ENCODE measurements around the gene PRR11.
A peak's percentile ranks its signal among the peaks of the same experiment; 100 is the strongest.
"Not testable (repeated sequence)": the region's sequence is repeated elsewhere in the genome, so short reads cannot be mapped to it uniquely, and the experiment has no call there.

PRR11 gene

DNA sequence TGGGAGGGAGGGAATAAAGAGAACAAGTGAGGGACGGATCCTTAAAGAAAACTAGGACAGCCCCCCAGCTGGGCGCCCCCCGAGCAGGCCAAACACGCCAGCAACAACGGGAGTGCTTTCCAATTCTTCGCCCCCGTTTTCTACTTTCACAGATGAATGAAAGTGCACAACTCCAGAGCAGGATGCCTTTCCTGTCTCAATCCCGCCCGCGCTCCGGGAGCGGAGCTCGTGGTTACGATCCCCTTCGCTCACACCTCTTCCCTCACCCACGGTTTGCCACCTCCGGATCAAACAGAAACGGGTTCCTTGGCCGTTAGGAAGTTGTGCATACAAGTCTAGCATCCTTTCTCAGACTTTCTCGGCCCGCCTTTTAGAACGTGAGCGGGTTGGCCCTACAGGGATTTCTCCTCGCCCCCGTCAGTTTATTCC is 1.2 kb upstream of the PRR11 start:
- DNase-seq = peak; percentile 84 to 87

DNA sequence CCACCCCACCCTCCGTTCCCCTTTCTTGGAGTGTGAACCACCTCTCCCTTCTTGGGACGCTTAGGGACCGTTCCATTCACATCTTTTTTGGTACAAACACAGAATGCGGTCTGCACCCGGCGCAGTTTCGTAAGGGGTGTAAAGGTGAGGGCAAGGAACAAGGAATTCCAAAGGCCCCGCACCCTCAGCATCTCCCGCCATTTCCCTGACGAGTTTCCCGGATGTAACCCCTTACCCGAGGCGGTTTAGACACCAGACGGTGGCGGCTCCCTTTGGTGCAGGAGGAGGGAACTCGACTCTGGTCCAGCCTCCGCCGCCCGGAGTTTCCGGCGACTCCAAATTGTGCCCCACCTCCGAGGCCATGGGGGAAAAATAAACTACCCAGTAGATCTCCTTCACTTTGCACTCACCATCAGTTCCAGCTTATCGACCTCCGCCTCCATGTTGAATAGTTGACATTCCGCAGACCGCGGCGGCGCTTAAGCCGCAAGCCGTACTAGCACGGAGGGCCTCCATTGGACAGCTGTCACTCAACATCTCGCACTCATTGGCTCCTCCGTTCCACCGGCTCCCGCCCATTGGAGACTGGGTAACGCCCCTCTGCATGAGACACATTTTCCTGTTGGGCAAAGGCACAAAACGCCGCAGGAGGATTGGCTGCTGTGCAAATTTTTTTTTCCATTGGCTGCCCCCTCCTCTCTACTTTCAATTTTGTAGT is 666 bp upstream of the PRR11 start, which contains the start of gene SKA2:
Gene SKA2, minus strand, starts transcription at position 466 of the 718 bp plus-strand sequence. Its CDS starts 23 bp downstream, at position 443.
- DNase-seq = peak; percentile 100

DNA sequence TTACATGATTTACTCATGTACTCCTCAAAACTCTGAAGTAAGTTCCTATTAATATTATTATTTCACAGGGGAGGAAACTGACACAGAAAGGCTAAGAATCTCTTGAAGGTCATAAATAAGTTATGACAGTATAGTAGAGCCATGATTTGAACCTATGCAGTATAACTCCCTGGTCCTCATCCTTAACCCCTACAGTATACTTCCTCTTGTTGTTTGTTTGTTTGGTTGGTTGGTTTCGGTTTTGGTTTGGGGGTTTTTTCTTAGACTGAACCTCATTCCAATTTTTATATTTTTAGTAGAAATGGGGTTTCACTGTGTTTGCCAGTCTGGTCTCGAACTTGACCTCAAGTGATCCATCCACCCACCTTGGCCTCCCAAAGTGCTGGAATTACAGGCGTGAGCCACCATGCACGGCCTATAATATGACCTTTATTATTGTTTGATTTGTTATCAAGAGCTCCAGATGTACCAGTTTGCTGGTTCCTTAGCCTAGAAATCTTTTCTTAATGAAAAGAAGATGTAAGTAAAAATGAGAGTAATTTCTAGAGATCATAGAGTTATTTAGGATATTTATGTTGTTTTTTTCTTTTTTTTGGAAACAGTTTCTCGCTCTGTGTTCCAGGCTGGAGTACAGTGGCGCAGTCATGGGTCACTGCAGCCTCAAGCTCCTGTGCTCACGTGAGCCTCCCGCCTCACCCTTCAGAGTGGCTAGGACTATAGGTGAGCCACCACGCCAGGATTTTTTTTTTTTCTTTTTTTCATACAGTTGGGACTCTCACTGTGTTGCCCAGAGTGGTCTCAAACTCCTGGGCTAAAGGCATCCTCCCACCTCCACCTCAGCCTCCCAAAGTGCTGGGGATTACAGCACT is 4.8 kb downstream of the PRR11 start:
- no peak for DNase-seq

DNA sequence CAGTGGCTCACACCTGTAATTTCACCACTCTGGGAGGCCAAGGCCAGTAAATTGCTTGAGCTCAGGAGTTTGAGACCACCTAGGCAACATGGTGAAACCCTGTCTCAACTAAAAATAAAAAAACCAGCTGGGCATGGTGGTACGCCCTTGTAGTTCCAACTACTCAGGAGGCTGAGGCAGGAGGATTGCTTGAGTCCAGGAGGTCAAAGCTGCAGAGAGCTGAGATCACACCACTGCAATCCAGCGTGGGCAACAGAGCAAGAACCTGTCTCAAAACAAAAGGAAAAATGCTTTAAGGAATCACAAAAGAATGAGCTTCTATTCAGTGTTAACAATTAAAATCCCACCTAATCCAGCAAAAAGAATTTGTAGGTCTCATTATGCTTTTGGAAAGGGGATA is 5.9 kb downstream of the PRR11 start:
- no peak for DNase-seq

DNA sequence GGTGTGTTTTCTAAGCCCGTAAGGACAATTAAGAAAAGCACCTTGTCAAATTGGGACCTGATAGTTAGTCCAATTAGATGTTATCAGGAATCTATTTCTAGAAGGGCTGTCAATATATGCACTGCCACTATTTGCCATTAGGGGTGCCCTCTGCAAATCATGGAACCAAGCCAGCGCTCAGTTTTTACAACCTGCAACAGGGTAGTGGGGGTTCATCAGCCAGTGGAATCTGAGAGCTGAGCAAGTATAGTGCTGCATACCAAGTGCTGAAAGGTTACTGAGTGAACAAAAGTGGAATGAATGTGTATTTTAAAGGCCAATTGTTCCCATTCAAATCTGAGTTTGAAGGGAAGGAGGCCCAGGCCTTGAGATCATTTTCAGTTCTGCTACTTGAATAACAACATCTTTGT is 10.4 kb downstream of the PRR11 start:
- DNase-seq = peak; percentile 83 to 88

DNA sequence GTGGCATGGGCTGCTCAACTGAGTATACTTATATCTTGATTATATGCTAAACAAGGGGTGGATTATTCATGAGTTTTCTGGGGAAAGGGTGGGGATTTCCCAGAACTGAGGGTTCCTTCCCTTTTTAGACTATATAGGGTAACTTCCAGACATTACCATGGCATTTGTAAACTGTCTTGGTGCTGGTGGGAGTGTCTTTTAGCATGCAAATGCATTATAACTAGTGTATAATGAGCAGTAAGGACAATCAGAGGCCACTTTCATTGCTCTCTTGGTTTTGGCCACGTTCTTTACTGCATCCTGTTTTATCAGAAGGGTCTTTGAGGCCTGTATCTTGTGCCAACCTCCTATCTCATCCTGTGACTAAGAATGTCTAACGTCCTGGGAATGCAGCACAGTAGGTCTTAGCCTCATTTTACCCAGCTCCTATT is 12.0 kb downstream of the PRR11 start:
- no peak for DNase-seq

DNA sequence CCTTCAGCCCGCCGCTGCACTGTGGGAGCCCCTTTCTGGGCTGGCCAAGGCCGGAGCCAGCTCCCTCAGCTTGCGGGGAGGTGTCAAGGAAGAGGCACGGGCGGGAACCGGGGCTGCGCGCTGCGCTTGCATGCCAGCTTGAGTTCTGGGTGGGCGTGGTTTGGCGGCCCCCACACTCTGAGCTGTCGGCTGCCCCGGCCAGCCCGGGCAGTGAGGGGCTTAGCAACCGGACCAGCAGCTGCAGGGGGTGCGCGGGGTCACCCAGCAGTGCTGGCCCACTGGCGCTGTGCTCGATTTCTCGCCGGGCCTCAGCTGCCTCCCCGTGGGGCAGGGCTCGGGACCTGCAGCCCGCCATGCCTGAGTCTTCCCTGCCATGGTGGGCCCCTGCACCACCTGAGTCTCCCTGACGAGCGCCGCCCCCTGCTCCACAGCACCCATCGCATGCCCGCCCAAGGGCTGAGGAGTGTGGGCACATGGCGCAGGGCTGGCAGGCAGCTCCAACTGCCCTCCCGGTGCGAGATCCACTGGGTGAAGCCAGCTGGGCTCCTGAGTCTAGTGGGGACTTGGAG is 17.0 kb downstream of the PRR11 start:
- no peak for DNase-seq

DNA sequence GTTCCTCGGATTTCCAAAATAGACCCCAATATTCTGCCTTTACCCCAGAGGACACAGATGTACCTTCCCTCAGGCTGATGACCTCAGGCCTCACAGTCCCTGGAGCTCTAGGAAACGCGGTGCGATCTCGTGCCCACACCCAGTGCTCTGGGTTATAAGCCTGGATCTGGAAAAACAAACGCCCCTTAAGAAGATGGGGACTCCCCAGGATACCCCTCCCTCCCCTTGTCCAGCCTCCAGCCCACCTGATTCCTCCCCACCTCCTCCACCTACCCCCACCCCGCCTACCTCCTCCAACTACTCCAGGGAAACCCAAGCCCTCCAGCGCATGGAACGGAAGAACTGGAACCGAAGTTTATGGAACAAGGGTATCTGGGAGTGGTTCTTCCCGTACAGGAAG is 19.1 kb downstream of the PRR11 start:
- no peak for DNase-seq

DNA sequence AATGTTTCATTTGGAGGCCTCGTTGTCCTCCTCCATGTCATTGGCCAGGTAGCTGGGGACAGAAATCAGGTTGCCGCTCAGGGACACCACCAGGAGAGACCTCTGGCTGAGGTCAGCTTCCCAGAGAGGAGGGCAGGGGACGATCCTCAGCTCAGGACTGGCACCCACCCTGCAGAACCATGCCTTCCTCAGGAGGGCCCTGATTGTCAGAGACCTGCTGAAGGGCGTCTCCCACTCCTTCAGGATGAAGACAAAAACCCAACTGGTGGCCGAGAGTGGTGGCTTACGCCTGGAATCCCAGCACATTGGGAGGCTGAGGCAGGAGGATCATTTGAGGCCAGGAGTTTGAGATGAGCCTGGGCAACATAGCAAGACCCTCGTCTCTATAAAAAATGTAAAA is 19.5 kb downstream of the PRR11 start:
- DNase-seq = no peak

DNA sequence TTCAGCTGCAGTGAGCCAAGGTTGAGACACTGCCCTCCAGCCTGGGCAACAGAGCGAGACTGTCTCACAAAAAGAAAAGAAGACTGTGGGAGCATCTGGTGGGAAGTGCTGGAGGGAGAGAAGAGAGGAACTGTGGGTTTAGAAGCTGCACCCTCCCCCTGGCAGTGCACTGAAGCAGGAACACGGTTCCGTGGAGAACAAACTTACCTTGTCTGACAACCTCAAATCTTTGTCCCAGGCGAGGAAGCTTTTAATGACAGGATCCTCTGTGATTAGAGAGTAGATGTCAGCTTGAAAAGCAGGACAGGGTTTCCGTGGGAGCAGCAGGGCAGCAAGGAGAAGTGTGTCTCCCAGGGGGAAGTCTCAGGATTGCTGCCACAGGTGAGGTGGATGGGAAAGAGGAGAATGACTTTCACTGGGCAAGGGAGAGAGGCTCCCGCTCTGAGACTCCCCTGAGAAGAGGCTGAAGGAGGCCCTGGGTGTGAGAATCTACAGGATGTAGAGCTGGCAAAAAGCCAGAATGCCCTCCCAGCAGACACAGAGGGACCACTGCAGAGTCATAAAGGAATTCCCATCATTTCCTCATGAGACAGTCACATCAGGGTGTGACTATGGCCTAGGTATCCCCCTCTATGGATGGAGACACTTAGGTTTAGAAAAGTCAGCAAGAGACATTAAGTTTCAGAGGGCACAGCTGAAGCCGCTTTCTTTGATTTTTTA is 22.9 kb downstream of the PRR11 start:
- no peak for DNase-seq

DNA sequence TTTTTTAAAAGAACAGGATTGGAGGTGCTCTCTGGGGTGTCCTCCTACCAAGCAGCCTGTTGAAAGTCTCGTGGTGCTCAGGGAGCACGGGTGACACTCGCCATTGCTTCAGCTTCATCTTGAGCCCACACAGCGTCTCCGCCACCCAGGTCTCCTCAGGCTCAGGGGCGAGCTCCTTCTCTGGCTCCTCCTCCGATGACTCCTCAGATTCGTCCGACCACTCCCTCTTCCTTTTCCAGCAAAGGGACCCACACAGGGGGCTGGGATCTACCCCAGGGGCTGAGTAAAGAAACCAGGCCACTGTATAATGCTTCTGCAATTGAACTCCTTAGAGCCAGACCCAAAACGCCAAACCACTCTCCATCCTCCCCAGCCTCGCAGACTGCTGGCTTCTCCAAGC is 24.1 kb downstream of the PRR11 start:
- DNase-seq = not testable (repeated sequence)

DNA sequence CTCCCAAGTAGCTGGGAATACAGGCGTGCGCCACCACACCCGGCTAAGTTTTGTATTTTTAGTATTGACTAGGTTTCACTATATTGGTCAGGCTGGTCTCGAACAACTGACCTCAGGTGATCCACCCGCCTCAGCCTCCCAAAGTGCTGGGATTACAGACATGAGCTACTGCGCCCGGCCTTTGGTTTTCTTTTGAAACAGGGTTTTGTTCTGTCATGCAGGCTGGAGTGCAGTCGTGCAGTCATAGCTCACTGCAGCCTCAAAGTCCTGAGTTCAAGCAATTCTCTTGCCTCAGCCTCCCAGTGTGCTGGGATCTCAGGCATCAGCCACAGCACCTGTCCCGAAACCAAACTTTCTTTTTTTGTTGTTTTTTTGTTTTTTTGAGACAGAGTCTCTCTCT is 25.1 kb downstream of the PRR11 start:
- DNase-seq = no peak

DNA sequence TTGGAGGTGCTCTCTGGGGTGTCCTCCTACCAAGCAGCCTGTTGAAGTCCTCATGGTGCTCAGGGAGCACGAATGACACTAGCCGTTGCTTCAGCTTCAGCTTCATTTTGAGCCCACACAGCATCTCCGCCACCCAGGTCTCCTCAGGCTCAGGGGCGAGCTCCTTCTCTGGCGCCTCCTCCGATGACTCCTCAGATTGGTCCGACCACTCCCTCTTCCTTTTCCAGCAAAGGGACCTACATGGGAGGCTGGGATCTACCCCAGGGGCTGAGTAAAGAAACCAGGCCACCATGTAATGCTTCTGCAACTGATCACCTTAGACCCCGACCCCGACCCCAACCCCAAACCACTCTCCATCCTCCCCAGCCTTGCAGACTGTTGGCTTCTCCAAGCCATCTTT is 25.9 kb downstream of the PRR11 start:
- no peak for DNase-seq

DNA sequence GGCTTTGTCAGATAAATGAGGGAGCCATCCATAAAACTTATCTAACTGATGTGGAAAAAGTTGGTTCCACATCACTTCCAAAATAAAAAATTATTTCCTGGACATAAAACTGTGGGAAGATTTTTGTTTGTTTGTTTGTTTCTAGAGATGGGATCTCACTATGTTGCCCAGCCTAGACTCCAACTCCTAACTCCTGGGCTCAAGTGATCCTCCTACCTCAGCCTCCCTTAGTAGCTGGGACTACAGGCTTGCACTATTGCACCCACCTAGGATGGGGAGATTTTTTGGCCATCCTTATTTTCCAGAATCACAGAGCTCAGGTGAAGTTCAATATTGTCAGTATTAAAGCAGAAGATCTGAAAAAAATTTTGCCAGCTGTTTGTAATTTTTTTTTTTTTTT is 30.5 kb downstream of the PRR11 start:
- no peak for DNase-seq

DNA sequence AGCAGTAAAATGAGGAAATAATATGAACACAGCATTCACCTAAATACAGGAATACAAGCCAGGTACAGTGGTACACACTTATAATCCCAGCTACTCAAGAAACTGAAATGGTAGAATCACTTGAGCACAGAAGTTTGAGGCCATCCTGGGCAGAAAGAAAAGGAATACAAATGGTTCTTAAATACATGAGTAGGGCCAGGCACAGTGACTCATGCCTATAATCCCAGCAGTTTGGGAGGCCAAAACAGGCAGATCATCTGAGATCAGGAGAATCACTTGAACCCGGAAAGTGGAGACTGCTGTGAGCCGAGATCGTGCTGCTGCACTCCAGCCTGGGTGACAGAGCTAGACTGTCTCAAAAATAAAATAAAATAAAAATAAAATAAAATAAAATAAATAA is 31.3 kb downstream of the PRR11 start:
- DNase-seq = no peak

DNA sequence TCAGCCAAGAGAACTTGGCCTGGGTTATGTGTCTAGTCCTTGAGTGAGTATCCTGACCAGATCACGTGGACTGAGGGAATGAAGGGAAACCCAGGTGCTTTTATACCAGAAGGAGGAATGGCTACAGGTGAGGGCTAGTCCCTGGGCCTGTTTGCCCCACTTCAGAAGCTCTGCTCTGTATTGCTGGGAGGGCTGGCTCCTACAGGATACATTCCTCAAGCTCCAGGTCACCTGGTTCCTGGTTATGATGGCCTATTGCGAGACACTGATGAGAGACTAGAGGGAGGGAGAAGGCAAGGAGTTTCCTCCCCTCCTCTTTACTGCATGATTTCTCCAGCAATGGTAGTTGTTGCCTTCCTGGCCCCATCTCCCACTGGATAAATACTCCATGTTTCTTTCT is 35.3 kb downstream of the PRR11 start:
- DNase-seq = no peak

DNA sequence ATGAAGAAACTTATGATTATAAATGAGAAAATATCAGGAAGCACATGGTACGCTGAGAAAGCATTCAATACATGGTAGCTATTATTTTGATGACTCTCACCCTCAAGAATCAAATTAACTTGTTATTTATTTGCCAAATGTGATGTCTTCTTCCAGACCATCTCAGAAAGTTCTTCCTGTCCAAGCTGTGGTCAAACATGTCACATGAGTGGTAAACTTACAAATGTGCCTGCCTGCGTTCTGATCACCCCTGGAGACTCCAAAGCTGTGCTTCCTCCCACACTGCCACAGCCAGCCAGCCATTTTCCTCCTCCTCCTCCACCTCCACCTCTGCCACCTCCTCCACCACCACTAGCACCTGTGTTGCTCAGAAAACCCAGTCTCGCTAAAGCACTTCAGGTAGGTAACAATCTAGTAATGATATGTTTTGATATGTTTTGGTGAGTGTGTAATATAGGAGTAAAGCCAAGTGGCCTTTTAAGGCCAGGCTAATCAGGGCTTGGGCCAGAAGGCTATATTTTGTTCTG is 37.9 kb downstream of the PRR11 start:
- no peak for DNase-seq

DNA sequence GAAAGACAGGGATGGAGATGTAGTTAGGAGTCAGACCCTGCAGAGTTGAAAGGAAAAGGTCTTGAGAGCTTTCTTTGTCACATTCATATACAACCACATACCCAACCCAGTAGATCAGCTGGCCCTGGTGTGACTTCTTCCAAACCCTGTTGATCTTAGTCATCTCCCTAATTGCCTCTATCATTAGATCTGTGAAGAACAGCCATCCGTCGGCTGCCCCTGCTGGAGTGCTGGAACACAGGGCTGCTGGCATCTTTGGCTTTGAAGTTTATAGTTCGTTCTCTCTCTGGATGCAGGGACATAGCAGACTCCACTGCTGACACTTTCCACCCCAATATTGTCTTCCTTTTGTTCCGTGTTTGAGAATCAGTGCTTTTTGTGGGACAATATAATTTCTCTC is 43.9 kb downstream of the PRR11 start:
- no peak for DNase-seq

DNA sequence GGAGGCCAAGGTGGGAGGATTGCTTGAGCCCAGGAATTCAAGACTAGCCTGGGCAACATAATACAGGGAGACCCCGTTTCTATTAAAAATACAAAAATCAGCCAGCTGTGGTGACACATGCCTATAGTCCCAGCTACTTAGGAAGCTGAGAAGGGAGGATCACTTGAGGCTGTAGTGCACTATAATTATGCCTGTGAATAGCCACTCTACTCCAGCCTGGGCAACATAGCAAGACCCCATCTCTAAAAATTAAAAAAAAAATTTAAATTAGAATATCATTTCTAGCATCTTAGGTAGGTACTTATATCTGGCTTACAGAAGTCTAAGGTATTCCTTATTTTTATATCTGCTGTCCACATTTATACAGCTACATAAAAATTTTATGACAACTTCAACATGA is 46.8 kb downstream of the PRR11 start:
- DNase-seq = no peak

DNA sequence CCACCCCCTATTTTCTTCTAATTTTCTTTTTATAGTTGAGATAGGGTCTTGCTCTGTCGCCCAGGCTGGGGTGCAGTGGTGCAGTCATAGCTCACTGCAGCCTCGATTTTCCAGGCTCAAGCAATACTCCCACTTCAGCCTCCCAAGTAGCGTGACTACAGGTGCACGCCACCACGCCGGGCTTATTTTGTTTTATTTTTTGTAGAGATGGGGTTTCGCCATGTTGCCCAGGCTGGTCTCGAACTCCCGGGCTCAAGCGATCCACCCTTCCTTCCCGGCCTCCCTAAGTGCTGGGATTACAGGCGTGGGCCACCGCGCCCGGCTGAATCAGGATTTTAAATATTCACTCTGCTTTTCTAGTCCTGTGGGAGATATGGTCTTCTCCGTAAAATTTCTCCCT is 63.8 kb downstream of the PRR11 start:
- DNase-seq = no peak

DNA sequence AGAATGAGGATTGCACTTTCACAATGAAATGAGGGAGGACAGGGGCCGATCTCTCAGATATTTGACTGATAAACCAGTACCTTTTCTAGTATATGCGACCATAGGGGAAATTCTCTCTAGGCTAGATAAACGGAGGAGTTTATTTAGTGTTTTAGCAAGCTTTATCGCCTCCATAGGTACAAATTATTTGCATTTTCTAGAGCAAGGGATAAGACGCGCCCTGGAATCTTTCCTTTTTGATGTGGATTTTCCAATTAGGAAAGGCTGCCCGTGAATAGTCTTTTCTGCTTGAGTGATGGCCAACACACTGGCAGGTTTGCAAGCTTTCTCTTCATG is 64.4 kb downstream of the PRR11 start:
- no peak for DNase-seq

DNA sequence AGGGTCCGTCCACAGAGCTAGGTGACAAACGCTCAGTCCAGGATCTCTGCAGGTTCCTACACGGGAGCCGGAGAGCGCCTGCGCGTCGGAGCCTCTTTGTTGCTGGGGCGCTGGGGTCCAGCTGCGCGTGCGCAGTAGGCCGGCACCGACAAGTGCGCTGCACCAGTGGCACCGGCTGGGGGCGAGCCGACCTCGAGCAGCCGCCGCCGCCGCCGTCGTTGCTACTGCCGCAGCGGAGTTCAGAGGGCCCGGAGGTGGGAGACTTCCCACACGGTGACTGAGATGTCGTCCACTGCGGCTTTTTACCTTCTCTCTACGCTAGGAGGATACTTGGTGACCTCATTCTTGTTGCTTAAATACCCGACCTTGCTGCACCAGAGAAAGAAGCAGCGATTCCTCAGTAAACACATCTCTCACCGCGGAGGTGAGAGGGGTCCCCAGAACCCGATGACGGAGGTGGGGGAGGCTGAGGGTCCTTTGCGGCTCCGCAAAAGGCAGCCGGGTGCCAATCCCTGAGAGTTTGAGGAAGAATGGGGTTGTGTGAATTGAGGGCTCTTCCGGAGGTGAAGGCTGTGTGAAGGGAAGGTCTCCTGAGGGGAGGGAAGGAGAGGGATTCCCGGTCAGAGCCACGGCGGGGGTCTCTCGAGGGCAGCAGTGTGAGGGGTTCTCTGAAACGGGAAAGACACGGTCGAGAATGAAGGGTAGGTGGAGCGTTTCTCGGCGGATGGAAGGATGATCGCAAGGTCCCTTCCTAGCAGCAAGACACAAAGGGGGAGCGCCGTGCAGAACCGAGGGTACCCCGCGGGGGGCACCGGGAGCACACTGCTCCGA is 65.0 kb downstream of the PRR11 start, which contains the start of gene GDPD1:
Gene GDPD1, plus strand, starts transcription at position 184 of the 831 bp plus-strand sequence. Its CDS starts 99 bp downstream, at position 283.
- peak; percentile 96 to 97 for DNase-seq
